HG03460 (cell line): ENCODE results near the gene XPOT.

Experiments used
- ATAC-seq: cut with Tn5 transposase; IDR thresholded peaks from one replicate; pipeline ENCODE4 v1.9.1; 2021; ENCODE audit not compliant: unreplicated experiment

The XPOT gene

GRCh38 chr12:64461634-64462414, 57.6 kb downstream of the XPOT start:
- ATAC-seq: no peak

- no peak for ATAC-seq
These were observed 62.0 kb downstream of the XPOT start for GRCh38 chr12:64466178-64466577.

GRCh38 chr12:64468966-64469365, 64.8 kb downstream of the XPOT start:
- no peak for ATAC-seq

- ATAC-seq: no peak
These were observed 65.4 kb downstream of the XPOT start for GRCh38 chr12:64469455-64470142.

GRCh38 chr12:64470495-64470894, 66.3 kb downstream of the XPOT start:
- no peak for ATAC-seq

GRCh38 chr12:64473176-64473575, 69.0 kb downstream of the XPOT start:
- no peak for ATAC-seq

- ATAC-seq: no peak
These were observed 71.3 kb downstream of the XPOT start for GRCh38 chr12:64475518-64475917.

- no peak for ATAC-seq
These were observed 72.7 kb downstream of the XPOT start for GRCh38 chr12:64476844-64477243.

GRCh38 chr12:64478661-64479060, 74.5 kb downstream of the XPOT start:
- no peak for ATAC-seq

- ATAC-seq: no peak
These were observed 76.0 kb downstream of the XPOT start for GRCh38 chr12:64480148-64480547.

- ATAC-seq: no peak
These were observed 82.5 kb downstream of the XPOT start for GRCh38 chr12:64486657-64487056.

GRCh38 chr12:64491718-64492117, 87.5 kb downstream of the XPOT start:
- no peak for ATAC-seq

GRCh38 chr12:64493513-64493912, 89.3 kb downstream of the XPOT start:
- ATAC-seq: no peak

GRCh38 chr12:64494998-64495729, 91.0 kb downstream of the XPOT start:
- no peak for ATAC-seq

- ATAC-seq: no peak
These were observed 92.7 kb downstream of the XPOT start for GRCh38 chr12:64496839-64497400.

GRCh38 chr12:64497484-64497883, 93.3 kb downstream of the XPOT start:
- ATAC-seq: no peak

- no peak for ATAC-seq
These were observed 93.7 kb downstream of the XPOT start for GRCh38 chr12:64497903-64498302.

- ATAC-seq: no peak
These were observed 96.2 kb downstream of the XPOT start for GRCh38 chr12:64500394-64500793.
